K562 (cell line): ENCODE measurements around the gene CLASP1. TPM values are rescaled to one million over a fixed set of nuclear protein-coding genes. Genes with fewer than 3 reads are reported as not detected.

Experiments used
- ARHGAP35 ChIP-seq: fragments of 450-650 bp; IDR thresholded peaks from 2 replicates; pipeline ENCODE4 v1.6.1; 2018; ENCODE audit not compliant: partially characterized antibody
- BCL6 ChIP-seq: fragments of 250-450 bp; sonication (Bioruptor Pico); IDR thresholded peaks from 2 replicates; pipeline ENCODE4 v1.4.0; 2020
- CBFB ChIP-seq: sonication (generic); formaldehyde crosslinking; IDR thresholded peaks from 2 replicates; pipeline ENCODE4 v1.4.0; 2020; ENCODE audit warnings: mild to moderate bottlenecking, missing genetic modification reagents
- CBX5 ChIP-seq: IDR thresholded peaks from 2 replicates; pipeline ENCODE4 v1.6.1; 2014; ENCODE audit warnings: low read depth, borderline replicate concordance
- CEBPG ChIP-seq, 3 experiments: fragments of 200-800 bp in 1 of 3; sonication (Bioruptor generic) in 1 of 3; sonication (generic) in 1 of 3; formaldehyde crosslinking in 1 of 3; IDR thresholded peaks in 2 of 3; conservative IDR thresholded peaks in 1 of 3; 2 replicates each; pipeline versions ENCODE4 v1.6.1 to v1.8.0; 2016 to 2022; ENCODE audit warnings: missing compliant biosample characterization in 2 of 3, missing genetic modification characterization in 2 of 3, mild to moderate bottlenecking in 1 of 3, missing genetic modification reagents in 1 of 3
- CHD1 ChIP-seq: fragments of 200-600 bp; sonication (generic); IDR thresholded peaks from one replicate; pipeline ENCODE4 v1.6.1; 2012; ENCODE audit warnings: mild to moderate bottlenecking, moderate library complexity, low read length, inconsistent platforms
- EGR1 ChIP-seq: fragments of 450-650 bp; conservative IDR thresholded peaks from 2 replicates; pipeline ENCODE4 v1.6.1; 2017; ENCODE audit warnings: mild to moderate bottlenecking
- EP300 ChIP-seq: IDR thresholded peaks from 2 replicates; pipeline ENCODE4 v1.6.1; 2012; ENCODE audit warnings: low read length, improper control_type of control experiment
- ERF ChIP-seq: fragments of 450-650 bp; formaldehyde crosslinking; IDR thresholded peaks from 2 replicates; pipeline ENCODE4 v1.4.0; 2020; ENCODE audit warnings: mild to moderate bottlenecking, mixed read lengths
- HNRNPK ChIP-seq: fragments of 200-400 bp; formaldehyde crosslinking; IDR thresholded peaks from one replicate; pipeline ENCODE4 v1.6.1; 2018; ENCODE audit warnings: mild to moderate bottlenecking, low read depth, low read length; ENCODE audit not compliant: poor library complexity, severe bottlenecking
- IRF9 ChIP-seq: fragments of 450-650 bp; IDR thresholded peaks from 2 replicates; pipeline ENCODE4 v1.6.1; 2016; ENCODE audit warnings: missing biosample characterization, missing genetic modification characterization
- MAZ ChIP-seq, 2 experiments: fragments of 450-650 bp in 1 of 2; sonication (generic) in 1 of 2; formaldehyde crosslinking; IDR thresholded peaks in 1 of 2; conservative IDR thresholded peaks in 1 of 2; 2 replicates each; pipeline versions ENCODE4 v1.4.0 to v1.5.0; 2020; ENCODE audit warnings: mild to moderate bottlenecking in 1 of 2, missing genetic modification reagents in 1 of 2
- NFE2L1 ChIP-seq: fragments of 450-650 bp; IDR thresholded peaks from 2 replicates; pipeline ENCODE4 v1.6.1; 2016; ENCODE audit warnings: missing genetic modification characterization, low read depth, mild to moderate bottlenecking, missing compliant biosample characterization, moderate library complexity, borderline replicate concordance
- NR2F6 ChIP-seq: fragments of 450-650 bp; formaldehyde crosslinking; IDR thresholded peaks from 2 replicates; pipeline ENCODE4 v1.4.0; 2020; ENCODE audit warnings: mild to moderate bottlenecking
- POLR2B ChIP-seq: fragments of 450-650 bp; IDR thresholded peaks from 2 replicates; pipeline ENCODE4 v1.6.1; 2018; ENCODE audit warnings: low read depth; ENCODE audit not compliant: partially characterized antibody
- RBBP5 ChIP-seq: fragments of 200-600 bp; sonication (generic); IDR thresholded peaks from 2 replicates; pipeline ENCODE4 v1.6.1; 2012; ENCODE audit warnings: borderline replicate concordance, mild to moderate bottlenecking, low read length, control low read depth, inconsistent platforms; ENCODE audit not compliant: insufficient read depth, poor library complexity, severe bottlenecking
- RFX5 ChIP-seq: IDR thresholded peaks from 2 replicates; pipeline ENCODE4 v1.6.1; 2011; ENCODE audit warnings: low read depth, mild to moderate bottlenecking, improper control_type of control experiment, low read length
- SIN3A ChIP-seq, 2 experiments: fragments of 150-350 bp in 1 of 2; IDR thresholded peaks; 2 replicates each; pipeline ENCODE4 v1.6.1; 2011 to 2016; ENCODE audit warnings: borderline replicate concordance in 2 of 2, low read depth in 2 of 2, low read length in 2 of 2, mild to moderate bottlenecking in 2 of 2, moderate library complexity in 2 of 2; ENCODE audit not compliant: control insufficient read depth in 1 of 2
- TEAD2 ChIP-seq: fragments of 450-650 bp; IDR thresholded peaks from 2 replicates; pipeline ENCODE4 v1.6.1; 2016; ENCODE audit warnings: missing genetic modification characterization, control low read depth, missing compliant biosample characterization
- XRCC4 ChIP-seq: IDR thresholded peaks from one replicate; pipeline ENCODE4 v1.6.1; 2011; ENCODE audit not compliant: insufficient read depth, insufficient read length; ENCODE audit errors: extremely low read depth
- ZNF668 ChIP-seq: fragments of 250-450 bp; sonication (Bioruptor Pico); IDR thresholded peaks from 2 replicates; pipeline ENCODE4 v1.8.0; 2022; ENCODE audit warnings: mild to moderate bottlenecking, inconsistent platforms
- ZNF766 ChIP-seq: fragments of 200-800 bp; sonication (Bioruptor generic); conservative IDR thresholded peaks from 2 replicates; pipeline ENCODE4 v1.6.1; 2016; ENCODE audit warnings: missing genetic modification characterization, missing compliant biosample characterization
- polyA plus RNA-seq, 8 experiments: library from polyadenylated mRNA; depleted of rRNA in 4 of 8; stranded (reverse) in 5 of 8; unstranded in 3 of 8; fragments of >200 nt; fragmentation: Nextera tagmentation in 2 of 8; fragmentation: Illumina TruSeq in 1 of 8; extraction: Ambion mirVana in 2 of 8; extraction: Trizol in 1 of 8; gene quantifications; 2 replicates each; pipeline versions ENCODE4 v1.2.1 to v1.2.3, GENCODE V29; 2011 to 2014; ENCODE audit warnings: inconsistent platforms in 1 of 8, missing spikeins in 1 of 8
- total RNA-seq, 7 experiments: library from RNA; depleted of rRNA in 6 of 7; stranded (reverse); fragments of >200 nt in 6 of 7; fragmentation: Illumina TruSeq in 2 of 7; extraction: Trizol in 2 of 7; gene quantifications; 2 replicates each; pipeline versions ENCODE4 v1.2.1 to v1.2.3, GENCODE V29; 2011 to 2021; ENCODE audit warnings: low replicate concordance in 1 of 7
- TF ChIP-seq, protein P1 (sequence below): sonication (generic); formaldehyde crosslinking; IDR thresholded peaks from 2 replicates; pipeline ENCODE4 v1.8.0; 2023; ENCODE audit warnings: mild to moderate bottlenecking, missing genetic modification reagents

Gene CLASP1
- total and polyA plus RNA-seq, 9 of the 15 experiments (the other 6 are each of a cell fraction or from before 2014, with no cell fraction given): 1.7 to 40.3 (median 20.7) TPM

DNA sequence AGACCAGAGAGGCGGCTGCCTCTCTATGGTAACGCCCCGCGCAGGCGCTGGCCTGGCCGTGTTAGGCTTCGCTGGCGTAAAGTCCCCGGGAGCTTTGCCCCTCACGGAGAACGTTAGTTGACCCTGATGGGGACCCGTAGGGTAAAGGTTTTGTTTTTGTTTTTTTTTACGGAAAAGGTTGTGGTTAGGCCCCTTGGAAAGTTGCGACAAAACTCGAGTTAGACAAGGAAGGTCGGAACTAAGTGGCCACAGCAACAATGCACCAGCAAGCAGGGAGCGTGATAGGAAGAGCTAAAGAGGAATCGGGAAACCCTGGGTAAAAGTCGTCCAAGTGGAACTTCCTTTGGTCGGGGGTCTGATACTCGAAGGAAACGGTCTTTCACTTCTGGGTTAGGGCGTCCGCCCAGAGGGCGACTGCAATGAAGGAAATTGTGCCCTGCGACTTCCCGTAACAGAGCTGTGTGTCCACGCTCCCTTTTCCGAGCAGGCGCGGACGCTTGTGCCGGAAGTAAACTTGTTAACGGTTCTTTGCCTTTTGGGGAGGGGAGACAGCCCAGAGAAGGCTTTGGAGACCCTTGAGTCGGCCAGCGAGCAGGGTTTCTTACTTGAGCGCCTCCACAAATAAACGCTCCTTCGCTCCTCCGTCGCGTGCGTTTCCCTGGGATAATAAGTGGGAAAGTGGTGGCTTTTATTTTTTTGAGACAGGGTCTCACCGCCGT lies 493 bp upstream of the CLASP1 start (continued):
- TF ChIP-seq ARHGAP35 (no peak), SIN3A (IDR thresholded peaks at IDR 0.05; ENCODE audit: borderline replicate concordance in 2 of 2, control insufficient read depth in 1 of 2, low read depth in 2 of 2, low read length in 2 of 2) (peak; percentile 65 to 80; a peak in 3 of 4 replicates), CEBPG (CRISPR knock-in tag; IDR thresholded peaks at IDR 0.05) (no peak), CEBPG (tag; conservative IDR thresholded peaks at IDR 0.05 in 1 of 2, IDR thresholded peaks at IDR 0.05 in 1 of 2) (no peak), TEAD2 (tag) (no peak), EP300 (peak; percentile 57), XRCC4 (no peak), RFX5 (no peak), POLR2B (peak; percentile 86), CBFB (no peak), BCL6 (CRISPR knock-in tag) (no peak), EGR1 (no peak), ERF (no peak), HNRNPK (no peak), RBBP5 (peak; percentile 60), CHD1 (no peak), ZNF668 (CRISPR knock-in tag) (no peak), IRF9 (no peak), MAZ (CRISPR knock-in tag; conservative IDR thresholded peaks at IDR 0.05 in 1 of 2, IDR thresholded peaks at IDR 0.05 in 1 of 2) (no peak; a peak in 3 of 4 replicates), NFE2L1 (tag) (no peak), ZNF766 (CRISPR knock-in tag) (peak; percentile 69; the same call in 1 of the 2 replicates), CBX5 (no peak), NR2F6 (CRISPR knock-in tag) (no peak)
- TF ChIP-seq, protein P1, sequence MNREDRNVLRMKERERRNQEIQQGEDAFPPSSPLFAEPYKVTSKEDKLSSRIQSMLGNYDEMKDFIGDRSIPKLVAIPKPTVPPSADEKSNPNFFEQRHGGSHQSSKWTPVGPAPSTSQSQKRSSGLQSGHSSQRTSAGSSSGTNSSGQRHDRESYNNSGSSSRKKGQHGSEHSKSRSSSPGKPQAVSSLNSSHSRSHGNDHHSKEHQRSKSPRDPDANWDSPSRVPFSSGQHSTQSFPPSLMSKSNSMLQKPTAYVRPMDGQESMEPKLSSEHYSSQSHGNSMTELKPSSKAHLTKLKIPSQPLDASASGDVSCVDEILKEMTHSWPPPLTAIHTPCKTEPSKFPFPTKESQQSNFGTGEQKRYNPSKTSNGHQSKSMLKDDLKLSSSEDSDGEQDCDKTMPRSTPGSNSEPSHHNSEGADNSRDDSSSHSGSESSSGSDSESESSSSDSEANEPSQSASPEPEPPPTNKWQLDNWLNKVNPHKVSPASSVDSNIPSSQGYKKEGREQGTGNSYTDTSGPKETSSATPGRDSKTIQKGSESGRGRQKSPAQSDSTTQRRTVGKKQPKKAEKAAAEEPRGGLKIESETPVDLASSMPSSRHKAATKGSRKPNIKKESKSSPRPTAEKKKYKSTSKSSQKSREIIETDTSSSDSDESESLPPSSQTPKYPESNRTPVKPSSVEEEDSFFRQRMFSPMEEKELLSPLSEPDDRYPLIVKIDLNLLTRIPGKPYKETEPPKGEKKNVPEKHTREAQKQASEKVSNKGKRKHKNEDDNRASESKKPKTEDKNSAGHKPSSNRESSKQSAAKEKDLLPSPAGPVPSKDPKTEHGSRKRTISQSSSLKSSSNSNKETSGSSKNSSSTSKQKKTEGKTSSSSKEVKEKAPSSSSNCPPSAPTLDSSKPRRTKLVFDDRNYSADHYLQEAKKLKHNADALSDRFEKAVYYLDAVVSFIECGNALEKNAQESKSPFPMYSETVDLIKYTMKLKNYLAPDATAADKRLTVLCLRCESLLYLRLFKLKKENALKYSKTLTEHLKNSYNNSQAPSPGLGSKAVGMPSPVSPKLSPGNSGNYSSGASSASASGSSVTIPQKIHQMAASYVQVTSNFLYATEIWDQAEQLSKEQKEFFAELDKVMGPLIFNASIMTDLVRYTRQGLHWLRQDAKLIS (CRISPR knock-in tag): peak; percentile 48; the same call in 1 of the 2 replicates
